Naive thymus-derived CD8-positive, alpha-beta T cell (primary cell): ENCODE measurements around the gene SLC22A5. TPM values are rescaled to one million over a fixed set of nuclear protein-coding genes. Genes with fewer than 3 reads are reported as not detected.

ENCODE experiments used
- ATAC-seq, 2 donors: fragments of 150-1000 bp; cut with Tn5 transposase in 1 of 2; sonication (Bioruptor Pico), chemical (Tn5 transposase) in 1 of 2; 1 replicate in 1 of 2; 2 replicates in 1 of 2; pipeline ENCODE4 v1.10.0; 2021; ENCODE audit warnings: mild to moderate bottlenecking in 2 of 2, moderate library complexity in 2 of 2
- POLR2A ChIA-PET: fragments of 350-600 bp; sonication (Branson Sonifier 250); formaldehyde crosslinking; loops from one replicate; lab custom pipeline; 2021; ENCODE audit warnings: antibody characterized with exemption; lab: Charles Lee
- DNase-seq, 10 donors: peaks; one replicate each; pipeline versions ENCODE4 v3.0.0 to v3.0.0-alpha.2; 2020 to 2022
- H3K27ac Mint-ChIP-seq, 10 donors: one replicate each; pipeline ENCODE4 v1.8.0; 2020 to 2022; ENCODE audit warnings: mild to moderate bottlenecking in 10 of 10, mixed read lengths in 10 of 10, moderate library complexity in 4 of 10, inconsistent platforms in 1 of 10
- H3K27me3 Mint-ChIP-seq, 5 donors: one replicate each; pipeline ENCODE4 v1.8.0; 2021 to 2022; ENCODE audit warnings: mixed read lengths in 5 of 5
- H3K36me3 Mint-ChIP-seq, 3 donors: one replicate each; pipeline ENCODE4 v1.8.0; 2020 to 2022; ENCODE audit warnings: mixed read lengths in 3 of 3, mild to moderate bottlenecking in 2 of 3, inconsistent platforms in 1 of 3
- H3K4me1 Mint-ChIP-seq, 4 donors: one replicate each; pipeline ENCODE4 v1.8.0; 2021 to 2022; ENCODE audit warnings: mixed read lengths in 4 of 4
- H3K4me3 Mint-ChIP-seq, 10 donors: one replicate each; pipeline ENCODE4 v1.8.0; 2020 to 2022; ENCODE audit warnings: mild to moderate bottlenecking in 10 of 10, mixed read lengths in 10 of 10, moderate library complexity in 6 of 10, inconsistent platforms in 1 of 10
- H3K9me3 Mint-ChIP-seq, 9 donors: one replicate each; pipeline ENCODE4 v1.8.0; 2020 to 2022; ENCODE audit warnings: mixed read lengths in 9 of 9, mild to moderate bottlenecking in 3 of 9, inconsistent platforms in 1 of 9, moderate library complexity in 1 of 9
- polyA plus RNA-seq, 3 donors: library from polyadenylated mRNA; unstranded; fragments of 300-500 nt; fragmentation: Illumina TruSeq; gene quantifications; one replicate each; pipeline ENCODE4 v1.2.3, GENCODE V29; 2021
- total RNA-seq, 8 experiments: library from RNA in 2 of 8; stranded (reverse) in 2 of 8; gene quantifications; one replicate each; pipeline ENCODE4 v1.2.3 and lab custom pipeline; 2021 to 2026

Gene SLC22A5
- total and polyA plus RNA-seq, 5 experiments from 2014 or later: 1.9 to 11.1 (median 3.2) TPM

GRCh38 chr5:132344775-132345514, 24.6 kb upstream of the SLC22A5 start:
- no peak overlapping the region for H3K27ac Mint-ChIP-seq
- H3K9me3 Mint-ChIP-seq: peaks cover 0 to 6% (median 0%) of the 10 kb centered on the region in 9 donors
- H3K36me3 Mint-ChIP-seq: peaks cover 5 to 31% (median 26%) of the 10 kb centered on the region in 3 donors
- DNase-seq: no peak
- no peak for ATAC-seq
- peaks cover 0 to 4% (median 0%) of the 10 kb centered on the region in 4 donors for H3K4me1 Mint-ChIP-seq
- no peak overlapping the region for H3K4me3 Mint-ChIP-seq
- POLR2A ChIA-PET: no interaction called here
- H3K27me3 Mint-ChIP-seq: no peaks in the 10 kb centered on the region

DNA sequence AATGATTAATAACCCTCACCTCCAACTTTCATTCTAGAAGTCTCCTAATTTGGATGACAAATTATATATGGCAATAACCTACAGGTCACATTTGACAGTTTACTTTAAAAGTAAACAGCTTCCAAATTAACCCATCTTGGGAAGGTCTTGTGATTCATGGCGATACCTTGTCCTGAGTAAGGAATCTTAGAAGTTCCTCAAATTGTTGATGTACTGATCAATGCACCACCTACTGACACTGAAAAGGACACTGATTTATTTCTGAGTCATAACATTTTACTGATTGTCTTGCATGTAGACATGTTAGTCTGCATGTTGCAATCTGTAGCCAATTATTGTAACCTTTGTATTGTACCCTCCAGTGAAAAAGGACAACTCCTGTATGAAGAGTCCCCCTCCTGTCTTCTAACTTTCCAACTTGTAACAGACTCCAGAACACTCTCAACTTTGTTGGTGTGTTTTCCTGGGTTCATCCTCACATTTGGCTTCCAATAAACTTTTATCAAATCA, 16.0 kb upstream of the SLC22A5 start:
- peaks cover 14 to 39% (median 32%) of the 10 kb centered on the region in 3 donors for H3K36me3 Mint-ChIP-seq
- H3K4me1 Mint-ChIP-seq: peaks cover 0 to 9% (median 2%) of the 10 kb centered on the region in 4 donors
- ATAC-seq (no peak), DNase-seq (no peak)
- POLR2A ChIA-PET: no interaction called here
- no peak overlapping the region for H3K27ac Mint-ChIP-seq
- no peak overlapping the region for H3K4me3 Mint-ChIP-seq
- H3K27me3 Mint-ChIP-seq: no peaks in the 10 kb centered on the region
- H3K9me3 Mint-ChIP-seq: peaks cover 0 to 3% (median 0%) of the 10 kb centered on the region in 9 donors

GRCh38 chr5:132354381-132355139, 14.9 kb upstream of the SLC22A5 start:
- Mint-ChIP-seq H3K27me3 (no peaks in the 10 kb centered on the region), H3K9me3 (peaks cover 0 to 3% (median 0%) of the 10 kb centered on the region in 9 donors), H3K27ac (no peak overlapping the region), H3K4me3 (no peak overlapping the region), H3K4me1 (peaks cover 0 to 9% (median 2%) of the 10 kb centered on the region in 4 donors), H3K36me3 (peaks cover 14 to 32% (median 22%) of the 10 kb centered on the region in 3 donors)
- POLR2A ChIA-PET: no interaction called here
- ATAC-seq (no peak), DNase-seq (no peak)

DNA sequence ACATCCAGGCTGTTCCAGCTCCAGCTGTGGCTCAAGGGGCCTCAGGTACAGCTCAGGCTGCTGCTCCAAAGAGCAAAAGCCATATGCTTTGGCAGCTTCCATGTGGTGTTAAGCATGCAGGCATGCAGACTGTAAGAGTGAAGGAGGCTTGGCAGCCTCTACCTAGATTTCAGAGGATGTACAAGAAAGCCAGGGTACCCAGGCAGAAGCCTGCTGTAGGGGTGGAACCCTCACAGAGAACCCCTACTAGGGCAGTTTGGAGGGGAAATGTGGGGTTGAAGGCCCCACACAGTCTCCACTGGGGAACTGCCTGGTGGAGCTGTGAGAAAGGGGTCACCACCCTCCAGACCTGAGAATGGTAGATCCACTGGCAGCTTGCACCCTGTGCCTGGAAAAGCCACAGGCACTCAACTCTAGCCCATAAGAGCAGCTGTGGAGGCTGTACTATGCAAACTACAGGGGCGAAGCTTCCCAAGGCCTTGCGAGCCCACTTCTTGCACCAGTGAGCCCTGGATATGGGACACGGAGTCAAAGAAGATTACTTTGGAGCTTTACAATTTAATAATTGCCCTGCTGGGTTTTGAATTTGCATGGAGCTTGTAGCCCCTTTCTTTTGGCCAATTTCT, 14.3 kb upstream of the SLC22A5 start:
- Mint-ChIP-seq H3K9me3 (peaks cover 0 to 3% (median 0%) of the 10 kb centered on the region in 9 donors), H3K4me1 (peaks cover 0 to 9% (median 3%) of the 10 kb centered on the region in 4 donors), H3K27ac (no peak overlapping the region), H3K4me3 (no peak overlapping the region), H3K27me3 (no peaks in the 10 kb centered on the region), H3K36me3 (peaks cover 17 to 29% (median 19%) of the 10 kb centered on the region in 3 donors)
- POLR2A ChIA-PET: no interaction called here
- DNase-seq (no peak), ATAC-seq (no peak)

GRCh38 chr5:132358775-132359174, 10.7 kb upstream of the SLC22A5 start:
- no peaks in the 10 kb centered on the region for H3K9me3 Mint-ChIP-seq
- no peak overlapping the region for H3K4me3 Mint-ChIP-seq
- H3K36me3 Mint-ChIP-seq: peaks cover 4 to 31% (median 22%) of the 10 kb centered on the region in 3 donors
- H3K4me1 Mint-ChIP-seq: peaks cover 0 to 11% (median 5%) of the 10 kb centered on the region in 4 donors
- no peak for ATAC-seq
- no peaks in the 10 kb centered on the region for H3K27me3 Mint-ChIP-seq
- POLR2A ChIA-PET: interaction anchor here (0.6 kb wide), 1 partner anchor 33 kb away, joined by 3 read pairs; no protein-coding TSS in a partner anchor
- DNase-seq: no peak
- H3K27ac Mint-ChIP-seq: no peak overlapping the region

DNA sequence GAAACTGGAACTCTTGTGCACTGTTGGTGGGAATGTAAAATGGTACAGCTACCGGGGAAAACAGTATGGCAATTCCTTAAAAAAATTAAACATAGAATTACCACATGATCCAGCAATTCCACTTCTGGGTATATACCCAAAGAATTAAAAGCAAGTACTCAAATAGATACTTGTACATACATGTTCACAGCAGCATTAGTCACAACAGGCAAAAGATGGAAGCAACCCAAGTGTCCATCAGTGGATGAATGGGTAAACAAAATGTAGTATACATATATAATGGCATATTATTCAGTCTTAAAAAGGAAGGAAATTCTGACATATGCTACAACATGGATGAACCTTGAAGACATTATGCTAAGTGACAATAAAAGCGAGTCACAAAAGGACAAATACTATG, 7.4 kb upstream of the SLC22A5 start:
- POLR2A ChIA-PET: no interaction called here
- Mint-ChIP-seq H3K36me3 (peaks cover 4 to 41% (median 36%) of the 10 kb centered on the region in 3 donors), H3K27me3 (no peaks in the 10 kb centered on the region), H3K27ac (no peak overlapping the region), H3K9me3 (no peaks in the 10 kb centered on the region), H3K4me3 (no peak overlapping the region), H3K4me1 (peaks cover 0 to 11% (median under 1%) of the 10 kb centered on the region in 4 donors)
- ATAC-seq (no peak), DNase-seq (no peak)

DNA sequence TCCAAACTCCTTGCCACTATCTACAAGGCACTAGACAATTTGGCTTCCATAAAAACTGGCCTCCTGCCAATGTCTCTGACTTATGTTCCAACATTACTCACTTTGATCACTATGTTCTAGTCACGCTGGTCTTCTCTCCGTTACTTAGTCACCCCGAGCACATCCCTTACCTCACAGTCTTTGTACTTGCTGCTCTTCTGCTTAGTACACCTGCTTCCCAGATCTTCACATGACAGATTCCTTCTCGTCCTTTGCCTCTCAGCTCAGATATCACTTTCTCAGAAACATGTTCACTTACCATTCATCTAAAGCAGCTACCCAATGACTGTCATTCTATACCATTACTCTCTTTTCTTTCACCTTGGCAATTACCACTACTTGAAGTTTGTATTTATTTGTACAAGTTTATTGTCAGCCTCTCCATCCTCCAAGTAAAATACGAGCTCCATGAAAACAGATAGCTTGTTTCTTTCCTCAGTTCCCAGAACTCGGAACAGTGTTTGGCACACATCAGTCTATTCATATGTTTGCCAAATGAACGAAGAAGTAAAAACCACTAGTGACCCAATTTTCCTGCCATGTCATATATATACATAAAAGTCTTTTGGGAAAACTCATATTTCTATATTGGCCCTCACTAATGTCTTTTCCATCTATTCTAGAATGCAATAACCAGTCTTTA, 5.9 kb upstream of the SLC22A5 start:
- Mint-ChIP-seq H3K27ac (no peak overlapping the region), H3K9me3 (no peaks in the 10 kb centered on the region), H3K27me3 (no peaks in the 10 kb centered on the region), H3K4me1 (peaks cover 0 to 11% (median under 1%) of the 10 kb centered on the region in 4 donors), H3K4me3 (no peak overlapping the region), H3K36me3 (peaks cover 4 to 41% (median 33%) of the 10 kb centered on the region in 3 donors)
- ATAC-seq (no peak), DNase-seq (no peak)
- POLR2A ChIA-PET: no interaction called here

DNA sequence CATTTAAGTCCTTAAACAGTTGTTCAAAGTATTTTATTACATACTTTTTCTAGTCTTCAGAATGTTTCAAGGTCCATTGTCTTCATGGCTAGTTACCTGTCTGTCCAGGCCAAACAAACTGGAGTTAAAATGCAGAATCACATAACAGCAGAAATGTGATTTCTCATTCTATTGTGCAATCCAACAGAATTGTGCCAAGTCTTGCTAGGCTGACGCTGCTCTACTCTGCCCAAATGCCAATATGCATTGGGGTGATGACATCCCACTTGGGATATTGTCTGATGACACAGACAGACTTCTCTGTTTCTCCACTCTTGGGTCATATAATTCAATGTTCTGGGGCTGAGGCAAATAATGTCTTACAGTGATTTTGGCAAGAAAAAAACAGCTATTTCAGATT, 5.2 kb upstream of the SLC22A5 start:
- peaks cover 4 to 41% (median 33%) of the 10 kb centered on the region in 3 donors for H3K36me3 Mint-ChIP-seq
- no peak for ATAC-seq
- H3K27me3 Mint-ChIP-seq: no peaks in the 10 kb centered on the region
- no peak for DNase-seq
- POLR2A ChIA-PET: no interaction called here
- peaks cover 4 to 17% (median 5%) of the 10 kb centered on the region in 4 donors for H3K4me1 Mint-ChIP-seq
- H3K4me3 Mint-ChIP-seq: no peak overlapping the region
- H3K9me3 Mint-ChIP-seq: no peaks in the 10 kb centered on the region
- H3K27ac Mint-ChIP-seq: no peak overlapping the region

DNA sequence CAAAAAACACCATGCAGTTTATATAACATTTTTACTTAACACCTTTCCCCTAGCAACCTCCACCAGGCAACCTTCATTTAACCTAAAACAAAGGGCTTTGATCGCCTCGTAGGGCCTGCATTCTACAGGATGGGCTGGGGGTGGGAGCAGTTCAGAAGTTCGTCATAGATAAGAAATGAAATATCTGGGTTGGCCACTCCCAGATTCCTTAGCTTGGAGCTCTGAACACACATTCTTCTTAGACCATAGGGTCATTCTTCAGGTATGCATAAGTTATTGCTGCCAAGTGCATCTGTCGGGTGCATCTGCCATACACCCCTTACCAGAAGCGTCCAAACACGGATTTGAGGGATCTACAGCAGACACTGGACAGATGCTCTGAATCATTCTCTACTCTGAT, 4.3 kb upstream of the SLC22A5 start:
- peaks cover under 1 to 40% (median 30%) of the 10 kb centered on the region in 3 donors for H3K36me3 Mint-ChIP-seq
- POLR2A ChIA-PET: no interaction called here
- no peak for ATAC-seq

DNA sequence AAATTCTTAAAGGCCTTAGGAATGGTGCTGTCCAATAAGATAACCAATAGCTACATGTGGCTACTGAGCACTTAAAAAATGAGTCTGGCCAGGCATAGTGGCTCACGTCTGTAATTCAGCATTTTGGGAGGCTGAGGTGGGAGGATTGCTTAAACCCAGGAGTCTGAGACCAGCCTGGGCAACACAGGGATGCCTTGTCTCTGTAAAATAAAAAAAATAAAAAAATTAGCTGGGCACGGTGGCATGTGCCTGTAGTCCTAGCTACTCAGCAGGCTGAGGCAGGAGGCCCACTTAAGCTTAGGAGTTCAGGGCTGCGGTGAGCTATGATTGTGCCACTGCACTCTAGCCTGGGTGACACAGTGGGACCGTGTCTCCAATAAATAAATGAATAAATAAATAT, 1.3 kb upstream of the SLC22A5 start:
- Mint-ChIP-seq H3K9me3 (no peaks in the 10 kb centered on the region), H3K4me1 (peaks cover 17 to 37% (median 31%) of the 10 kb centered on the region in 4 donors), H3K27me3 (no peaks in the 10 kb centered on the region), H3K4me3 (peak overlapping the region in 5 of 10 donors; percentile 21 to 56 (median 32)), H3K27ac (peak overlapping the region in 1 of 10 donors; percentile 30), H3K36me3 (peaks cover 0 to 25% (median 19%) of the 10 kb centered on the region in 3 donors)
- DNase-seq: no peak
- no peak for ATAC-seq
- POLR2A ChIA-PET: interaction anchor here (0.7 to 1.9 kb wide), 5 partner anchors 123 to 1808 kb away, joined by 3 to 12 read pairs (median 3); partner anchors contain the start of gene IRF1

More for the DNA sequence above, 4.3 kb upstream of the SLC22A5 start:
- Mint-ChIP-seq H3K27me3 (no peaks in the 10 kb centered on the region), H3K27ac (no peak overlapping the region), H3K9me3 (no peaks in the 10 kb centered on the region), H3K4me1 (peaks cover 4 to 17% (median 4%) of the 10 kb centered on the region in 4 donors), H3K4me3 (no peak overlapping the region)
- DNase-seq: no peak

DNA sequence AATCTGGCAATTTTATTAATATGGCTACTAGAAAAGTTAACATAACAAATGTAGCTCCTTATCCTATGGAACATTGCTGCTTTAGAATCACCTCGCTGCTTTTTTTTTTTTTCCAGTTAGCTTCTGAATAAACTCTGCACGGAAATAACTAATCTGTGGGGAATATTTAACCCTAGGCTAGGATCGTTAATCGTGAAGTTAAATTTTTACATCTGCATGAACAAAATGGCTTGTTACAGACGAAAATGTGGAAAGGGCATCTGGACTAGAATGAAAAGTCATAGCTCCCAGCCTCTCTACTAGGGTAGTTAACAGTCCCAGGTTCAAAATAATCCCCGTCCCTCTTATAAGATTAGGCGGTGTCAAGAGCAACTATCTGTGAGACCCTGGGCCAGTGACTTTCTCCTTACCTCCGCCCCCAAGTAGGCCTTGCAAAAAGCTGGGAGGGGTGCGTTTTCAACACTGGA, 470 bp upstream of the SLC22A5 start:
- Mint-ChIP-seq H3K27ac (peak overlapping the region; percentile 77 to 93 (median 88)), H3K27me3 (no peaks in the 10 kb centered on the region), H3K4me1 (peaks cover 17 to 32% (median 31%) of the 10 kb centered on the region in 4 donors), H3K9me3 (no peaks in the 10 kb centered on the region), H3K36me3 (peaks cover 0 to 16% (median 12%) of the 10 kb centered on the region in 3 donors), H3K4me3 (peak overlapping the region; percentile 75 to 91 (median 84))
- no peak for DNase-seq
- POLR2A ChIA-PET: interaction anchor here (0.6 to 1.9 kb wide), 7 partner anchors 41 to 1807 kb away, joined by 3 to 12 read pairs (median 4); partner anchors contain the start of genes CCNI2, HSPA4 and IRF1
- peak in 1 of 2 donors; percentile 44 for ATAC-seq
